Measurements from ENCODE around the gene PTPN13.

Gene PTPN13

GRCh38 chr4:86679441-86679840 is 85.3 kb downstream of the PTPN13 start:
- no peak for DNase-seq (ENCODE audit: low spot score)
- no peak for TF ChIP-seq CTCF (IDR thresholded peaks at IDR 0.05; ENCODE audit: extremely low read depth, missing control alignments)

- no peak for TF ChIP-seq CTCF (IDR thresholded peaks at IDR 0.05; ENCODE audit: extremely low read depth, missing control alignments)
- no peak for DNase-seq (ENCODE audit: low spot score)
Measured at GRCh38 chr4:86683167-86683566, 89.1 kb downstream of the PTPN13 start.

GRCh38 chr4:86683983-86684382 is 89.9 kb downstream of the PTPN13 start:
- TF ChIP-seq CTCF (IDR thresholded peaks at IDR 0.05; ENCODE audit: extremely low read depth, missing control alignments) = no peak
- DNase-seq (ENCODE audit: low spot score) = no peak

GRCh38 chr4:86685401-86685800 is 91.3 kb downstream of the PTPN13 start:
- no peak for TF ChIP-seq CTCF (IDR thresholded peaks at IDR 0.05; ENCODE audit: extremely low read depth, missing control alignments)
- no peak for DNase-seq (ENCODE audit: low spot score)

- no peak for DNase-seq (ENCODE audit: low spot score)
Measured at GRCh38 chr4:86686741-86687140, 92.6 kb downstream of the PTPN13 start.

GRCh38 chr4:86688026-86688425 is 93.9 kb downstream of the PTPN13 start:
- no peak for TF ChIP-seq CTCF (IDR thresholded peaks at IDR 0.05; ENCODE audit: extremely low read depth, missing control alignments)
- DNase-seq (ENCODE audit: low spot score) = no peak

More at GRCh38 chr4:86686741-86687140, 92.6 kb downstream of the PTPN13 start:
- TF ChIP-seq CTCF (IDR thresholded peaks at IDR 0.05; ENCODE audit: extremely low read depth, missing control alignments) = no peak

GRCh38 chr4:86704601-86705000 is 110.5 kb downstream of the PTPN13 start:
- DNase-seq (ENCODE audit: low spot score) = no peak
- TF ChIP-seq CTCF (IDR thresholded peaks at IDR 0.05; ENCODE audit: extremely low read depth, missing control alignments) = no peak
